Inflammatory macrophage treated with lipopolysaccharide for 4 hours (primary cell): Measurements from ENCODE around the gene BHLHE23.
A peak's percentile ranks its signal among the peaks of the same experiment; 100 is the strongest.
"Not testable (repeated sequence)": the region's sequence is repeated elsewhere in the genome, so short reads cannot be mapped to it uniquely, and the experiment has no call there.

Source experiments
- DNase-seq: peaks from one replicate; pipeline ENCODE4 v3.0.0-alpha.2; 2020

Gene BHLHE23

DNA sequence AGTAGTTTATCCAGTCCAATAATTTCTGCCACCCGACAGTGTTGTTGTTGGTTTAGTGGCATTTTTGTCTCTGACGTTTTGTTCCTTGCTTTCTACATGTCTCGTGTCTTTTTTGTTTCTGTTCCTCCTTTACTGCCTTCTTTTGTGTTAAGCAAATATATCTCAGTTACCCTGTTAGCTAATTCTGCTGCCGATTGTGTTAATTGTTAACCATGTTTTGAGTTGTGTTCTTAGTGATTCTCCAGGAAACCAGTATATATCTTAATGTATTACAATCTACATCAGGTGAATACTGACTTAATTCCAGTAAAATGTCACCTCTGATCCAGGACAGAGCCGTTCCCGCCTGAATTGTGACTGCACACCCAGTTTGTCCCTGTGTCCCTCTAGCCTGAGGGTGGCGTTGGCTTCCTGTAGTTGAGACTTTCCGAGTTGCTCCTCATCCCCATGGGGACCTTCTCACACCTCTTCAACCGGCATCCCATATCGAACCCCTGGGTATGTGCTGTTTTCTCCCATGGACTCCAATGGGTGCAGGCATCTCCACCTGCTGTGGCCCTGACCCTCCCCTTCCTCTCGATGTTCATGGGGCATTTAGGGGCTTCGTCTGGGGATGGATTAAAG, 35.8 kb upstream of the BHLHE23 start:
- DNase-seq: peak; percentile 2

DNA sequence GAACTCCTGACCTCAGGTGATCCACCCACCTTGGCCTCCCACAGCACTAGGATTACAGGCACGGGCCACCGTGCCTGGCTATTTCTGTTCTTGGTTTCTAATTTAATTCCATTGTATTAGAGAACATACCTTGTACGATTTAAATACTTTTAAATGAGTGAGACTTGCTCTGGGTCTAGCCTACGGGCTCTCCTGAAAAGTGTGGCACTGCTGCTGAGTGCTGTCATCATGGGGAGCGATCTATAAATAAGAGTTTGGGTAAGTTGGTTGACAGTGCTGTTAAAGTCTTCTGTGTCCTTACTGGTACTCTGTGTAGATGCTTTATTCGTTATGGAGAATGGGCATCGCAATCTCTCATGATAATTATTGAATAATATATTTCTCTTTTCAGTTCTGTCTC, 35.0 kb upstream of the BHLHE23 start:
- DNase-seq: no peak

- DNase-seq: no peak
These were observed 31.0 kb upstream of the BHLHE23 start for GRCh38 chr20:63037669-63038268.

DNA sequence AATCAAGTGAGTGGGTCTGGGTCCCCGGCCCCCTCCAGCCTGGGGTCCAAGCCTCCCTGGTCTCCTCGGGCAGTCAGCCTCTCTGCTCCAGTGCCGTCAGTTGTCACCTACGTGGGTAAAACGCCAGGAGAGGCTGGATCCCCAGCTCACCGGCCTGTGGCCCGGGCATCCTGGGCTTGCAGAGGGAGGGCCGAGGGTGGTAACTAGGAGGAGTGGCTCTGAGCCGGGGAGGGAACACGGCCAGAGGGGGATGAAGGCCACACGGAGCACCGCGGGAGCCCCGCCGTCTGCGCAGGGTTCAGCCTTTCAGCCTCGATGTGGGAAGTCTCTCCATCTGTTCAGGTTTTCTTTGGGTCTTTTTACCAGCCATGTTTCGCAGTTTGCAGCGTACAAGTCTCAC, 29.5 kb upstream of the BHLHE23 start:
- no peak for DNase-seq

DNA sequence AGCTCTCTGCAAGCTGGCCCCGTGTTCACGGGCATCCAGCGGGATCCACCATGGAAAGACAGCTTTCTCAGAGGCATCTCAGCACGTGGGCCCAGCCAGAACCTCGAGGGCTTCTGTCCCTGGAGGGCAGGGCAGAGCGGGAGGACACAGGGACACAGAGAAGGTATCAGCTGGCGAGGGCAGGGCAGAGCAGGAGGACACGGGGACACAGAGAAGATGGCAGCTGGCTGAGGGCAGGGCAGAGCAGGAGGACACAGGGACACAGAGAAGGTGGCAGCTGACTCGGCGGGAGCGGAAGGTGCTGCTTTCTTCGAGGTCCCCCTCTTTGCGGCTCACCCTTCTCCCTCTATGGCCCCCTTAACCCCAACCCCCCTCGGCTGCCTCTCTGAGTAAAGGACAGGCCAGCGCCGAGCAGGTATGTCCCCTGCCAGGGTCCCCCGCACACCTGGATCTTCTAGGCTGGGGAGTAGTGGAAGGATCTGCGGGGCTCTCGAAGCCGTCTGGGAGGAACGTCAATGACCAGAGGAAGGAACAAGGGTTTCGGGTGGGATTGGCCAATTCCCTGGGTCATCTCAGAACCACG, 28.9 kb upstream of the BHLHE23 start:
- DNase-seq: no peak

DNA sequence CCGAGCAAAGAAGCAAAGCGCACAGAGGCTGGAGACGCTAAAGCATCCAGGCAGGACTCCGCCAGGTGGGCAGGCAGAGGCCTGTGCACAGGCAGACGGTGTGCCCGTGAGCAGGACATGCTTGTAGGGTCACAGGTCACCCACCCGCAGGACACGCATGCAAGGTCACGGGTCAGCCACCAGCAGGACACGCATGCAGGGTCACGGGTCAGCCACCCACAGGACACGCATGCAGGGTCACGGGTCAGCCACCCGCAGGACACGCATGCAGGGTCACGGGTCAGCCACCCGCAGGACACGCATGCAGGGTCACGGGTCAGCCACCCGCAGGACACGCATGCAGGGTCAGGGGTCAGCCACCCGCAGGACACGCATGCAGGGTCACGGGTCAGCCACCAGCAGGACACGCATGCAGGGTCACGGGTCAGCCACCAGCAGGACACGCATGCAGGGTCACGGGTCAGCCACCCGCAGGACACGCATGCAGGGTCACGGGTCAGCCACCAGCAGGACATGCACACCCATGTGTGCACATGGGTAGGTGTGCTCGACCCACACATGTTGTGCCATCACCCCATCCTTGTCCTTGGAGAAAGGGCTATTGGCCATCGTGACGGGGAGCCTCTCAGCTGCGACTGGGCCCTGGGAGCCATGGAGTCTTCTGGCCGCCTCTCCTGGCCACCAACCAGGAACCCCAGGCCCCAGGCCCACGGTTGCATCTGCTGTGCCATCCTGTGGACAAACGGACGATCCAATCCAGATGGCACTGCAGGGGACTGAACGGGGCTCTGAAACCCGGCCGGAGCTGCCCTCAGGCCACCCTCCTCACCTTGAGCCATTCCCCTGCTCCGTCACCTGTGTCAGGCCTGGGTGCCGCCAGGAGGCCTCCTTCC, 28.2 kb upstream of the BHLHE23 start:
- not testable (repeated sequence) for DNase-seq

DNA sequence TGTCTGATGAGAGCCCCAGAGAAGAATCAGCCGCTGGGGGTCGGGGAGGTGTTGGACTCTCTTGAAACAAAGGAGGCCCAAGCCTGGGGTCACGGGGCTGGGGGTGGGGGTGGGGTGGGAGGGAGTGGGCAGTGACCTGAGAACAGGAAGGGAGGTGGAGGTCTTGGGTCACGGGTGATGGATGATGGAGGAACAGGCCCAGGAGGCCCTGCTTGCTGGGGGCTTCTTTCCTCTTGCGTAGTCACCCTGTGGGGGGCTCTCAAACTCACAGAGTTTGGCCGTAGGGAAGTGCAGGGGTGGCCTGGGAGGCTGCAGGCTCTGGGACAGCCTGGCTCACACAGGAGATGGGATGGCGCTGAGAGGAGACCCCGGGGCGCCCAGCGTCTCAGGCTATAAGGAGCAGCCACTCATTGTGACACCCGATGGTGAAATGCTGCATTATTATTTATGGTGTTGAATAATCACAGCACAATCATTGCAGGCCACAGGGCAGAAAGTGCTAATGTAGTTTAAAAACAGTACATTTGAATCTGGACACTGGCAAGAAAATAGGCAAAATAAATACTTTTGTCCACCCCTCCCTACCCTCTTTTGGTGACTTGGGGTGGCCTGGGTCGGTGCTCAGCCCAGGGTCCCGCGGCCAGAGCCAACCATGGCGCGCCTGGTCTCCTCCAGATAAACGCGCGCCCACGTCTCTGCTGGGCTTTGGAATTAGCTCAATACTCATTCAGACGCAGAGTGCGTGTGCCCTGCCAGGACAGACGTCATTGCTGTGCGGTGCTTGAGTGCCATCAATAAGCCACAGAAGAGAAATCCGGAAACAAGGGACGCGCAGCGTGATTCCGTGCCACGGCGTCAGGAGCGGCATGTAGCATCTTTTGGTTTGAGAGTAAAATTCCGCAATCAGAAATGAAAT, 27.3 kb upstream of the BHLHE23 start:
- no peak for DNase-seq

DNA sequence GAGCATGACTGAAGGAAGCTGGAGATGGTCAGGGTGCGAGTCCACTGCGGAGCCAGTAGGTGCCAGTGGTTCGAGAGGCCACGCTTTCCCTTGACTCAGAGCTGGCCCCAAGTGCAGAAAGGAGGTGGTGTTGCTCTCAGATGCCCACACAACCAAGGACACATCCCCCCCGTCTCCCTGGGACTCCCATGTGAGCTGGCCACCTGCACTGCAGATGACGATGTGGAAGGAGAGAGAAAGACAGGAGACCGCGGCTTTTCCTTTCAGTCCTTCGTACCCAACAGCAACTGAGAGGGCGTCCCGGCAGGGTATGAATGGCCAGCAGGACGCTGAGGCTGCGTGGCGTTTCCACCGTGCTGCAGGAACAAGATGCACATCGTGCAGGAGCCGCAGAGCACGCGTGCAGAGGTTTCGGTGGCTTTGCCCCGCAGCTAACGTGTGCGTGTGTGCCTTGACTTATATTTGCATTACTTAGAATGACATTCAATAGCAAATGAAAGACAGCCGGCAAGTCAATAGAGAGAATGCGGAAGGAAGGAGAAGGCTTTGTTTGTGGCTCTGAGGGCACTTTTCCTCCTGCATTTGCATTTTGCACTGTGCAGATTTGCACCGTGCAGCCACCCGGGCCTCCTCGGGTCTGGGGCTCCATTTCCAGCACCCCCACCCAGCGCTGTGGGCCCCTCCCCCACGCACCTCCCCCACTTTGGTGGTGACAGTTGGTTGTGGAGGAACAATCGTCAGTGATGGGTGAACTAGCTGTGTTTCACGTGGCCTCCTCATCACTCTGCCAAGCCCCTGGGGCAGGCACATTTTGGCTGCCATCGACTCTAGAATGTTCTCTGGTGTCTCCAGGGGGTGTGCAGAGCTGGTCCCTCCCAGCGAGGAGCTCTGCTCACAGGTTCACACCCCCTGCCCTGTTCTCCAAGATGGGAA, 26.4 kb upstream of the BHLHE23 start:
- DNase-seq: no peak

DNA sequence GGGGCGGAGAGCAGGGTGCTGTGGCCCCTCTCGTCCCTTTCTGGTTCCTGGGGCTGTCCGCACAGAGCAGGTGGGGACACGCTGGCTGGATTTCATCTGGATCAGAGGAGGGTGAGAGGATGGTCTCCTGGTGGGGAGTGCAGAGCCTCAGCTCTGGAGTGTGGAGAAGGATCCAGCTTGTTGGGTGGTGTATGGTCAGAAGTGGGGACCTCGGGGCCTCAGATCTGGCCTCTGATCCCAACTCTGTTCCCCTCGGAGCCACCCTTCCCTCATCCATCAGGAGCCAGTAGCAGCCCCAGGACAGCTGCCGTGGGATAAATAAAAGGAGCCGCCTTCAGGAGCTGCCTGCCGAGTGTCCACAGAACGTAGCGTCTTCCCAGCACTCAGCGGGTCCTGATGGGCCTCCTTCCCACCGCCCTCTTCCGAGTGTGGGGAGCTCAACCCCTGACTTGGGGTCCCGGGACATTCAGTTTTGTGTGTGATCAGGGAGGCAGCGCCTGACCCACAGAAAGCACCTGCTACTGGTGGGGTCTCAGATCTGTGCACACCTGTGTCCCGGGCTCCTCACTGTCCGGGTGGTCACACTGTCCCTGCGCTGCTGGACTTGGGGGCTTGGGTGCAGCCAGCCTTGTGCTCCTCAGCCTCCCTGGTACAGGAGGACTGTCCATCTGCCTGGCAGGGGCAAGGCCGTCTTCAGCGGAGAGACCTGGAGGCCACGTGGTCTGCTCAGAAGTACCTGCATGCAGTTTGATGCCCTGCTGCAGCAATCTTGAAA, 25.4 kb upstream of the BHLHE23 start:
- no peak for DNase-seq

- no peak for DNase-seq
These were observed 24.7 kb upstream of the BHLHE23 start for GRCh38 chr20:63031251-63032014.

DNA sequence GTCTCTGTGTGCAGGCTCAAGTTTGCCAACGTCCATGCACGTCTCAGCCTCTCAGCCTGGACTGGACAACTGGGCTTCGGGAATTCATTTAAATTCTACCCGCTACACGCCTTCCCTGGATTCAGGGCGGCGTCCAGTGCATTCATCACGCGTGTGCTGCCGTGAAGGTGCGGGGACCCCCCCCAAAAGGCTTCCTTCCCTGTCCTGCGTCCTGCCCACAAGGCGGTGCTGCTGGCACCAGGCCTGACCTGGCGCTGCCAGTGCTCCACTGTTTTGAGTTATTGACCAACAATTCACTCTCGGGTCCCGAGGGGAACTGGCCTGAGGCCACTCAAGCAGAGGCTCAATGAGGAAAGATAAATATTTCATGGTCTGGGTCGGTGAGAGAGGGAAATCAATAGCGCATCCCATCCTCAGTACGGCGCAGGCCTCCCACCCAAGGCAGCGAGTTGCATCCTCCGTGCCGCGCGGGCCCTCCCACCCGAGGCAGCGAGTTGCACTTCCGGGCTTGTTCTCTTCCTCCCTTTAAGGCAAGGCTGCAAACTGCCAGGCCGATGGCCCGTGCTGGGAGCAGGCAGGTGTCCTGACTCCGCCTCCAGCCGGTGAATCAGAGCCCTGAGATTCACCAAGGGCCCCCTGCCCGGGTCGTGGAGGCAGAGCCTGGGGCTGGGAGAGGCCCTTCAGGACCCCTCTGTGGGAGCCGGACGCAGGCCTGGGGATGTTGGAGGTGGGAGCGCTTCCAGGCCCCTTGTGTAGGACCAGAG, 22.8 kb upstream of the BHLHE23 start:
- no peak for DNase-seq

- DNase-seq: no peak
These were observed 21.7 kb upstream of the BHLHE23 start for GRCh38 chr20:63028461-63028921.

DNA sequence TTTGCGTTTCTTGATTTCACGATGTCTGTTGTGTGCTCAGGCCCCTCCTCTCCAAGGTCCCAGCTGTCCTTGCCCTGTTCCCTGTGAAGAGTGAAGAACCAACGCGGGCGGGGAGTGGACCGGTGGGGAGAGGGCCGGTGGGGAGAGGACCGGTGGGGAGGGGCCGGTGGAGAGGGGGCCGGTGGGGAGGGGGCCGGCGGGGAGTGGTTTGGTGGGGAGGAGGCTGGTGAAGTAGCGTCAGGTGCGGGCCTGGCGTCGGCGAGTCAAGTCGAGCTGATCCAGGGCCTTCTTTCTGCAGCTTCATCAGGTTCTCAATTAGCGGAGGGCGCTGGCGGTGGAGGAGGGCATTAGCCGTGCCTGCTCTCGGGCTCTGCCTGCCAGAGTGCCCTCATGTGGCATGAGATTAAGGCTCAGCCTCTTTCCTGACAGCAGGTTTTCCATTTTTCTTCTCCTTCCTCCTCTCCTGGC, 21.2 kb upstream of the BHLHE23 start:
- no peak for DNase-seq

DNA sequence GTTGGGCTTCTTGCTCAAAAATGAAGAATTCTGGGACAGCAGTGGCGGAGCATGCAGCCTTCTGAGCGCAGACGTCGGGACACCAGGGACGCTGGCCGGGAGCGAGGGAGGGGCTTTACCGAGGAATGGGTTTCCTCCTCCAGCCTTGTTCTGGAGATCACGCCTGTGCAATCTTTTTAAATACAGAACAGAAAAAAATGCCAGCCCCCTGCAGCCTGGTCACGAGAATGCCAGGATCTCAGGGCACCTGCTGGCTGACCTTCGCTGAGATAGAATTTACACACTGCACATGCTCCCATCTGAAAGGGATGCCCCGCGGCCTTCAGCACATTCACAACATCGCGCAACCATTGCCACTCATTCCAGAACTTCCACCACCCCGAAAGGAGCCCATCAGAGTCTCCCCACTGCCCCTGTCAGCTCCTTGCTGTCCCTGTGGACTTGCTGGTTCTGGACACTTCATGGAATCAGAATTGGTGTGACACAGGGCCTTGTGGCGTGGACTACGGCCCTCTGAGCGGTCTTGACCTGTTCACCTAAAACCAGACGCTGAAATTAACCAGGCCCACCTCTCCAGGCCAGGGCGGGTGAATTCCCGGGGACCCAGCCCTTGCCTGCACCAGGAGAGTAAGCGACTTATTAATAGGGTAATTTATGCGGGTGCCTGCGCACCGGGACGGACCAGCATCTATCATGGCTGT, 20.6 kb upstream of the BHLHE23 start:
- DNase-seq: no peak

GRCh38 chr20:63026582-63027165, 19.9 kb upstream of the BHLHE23 start:
- no peak for DNase-seq

DNA sequence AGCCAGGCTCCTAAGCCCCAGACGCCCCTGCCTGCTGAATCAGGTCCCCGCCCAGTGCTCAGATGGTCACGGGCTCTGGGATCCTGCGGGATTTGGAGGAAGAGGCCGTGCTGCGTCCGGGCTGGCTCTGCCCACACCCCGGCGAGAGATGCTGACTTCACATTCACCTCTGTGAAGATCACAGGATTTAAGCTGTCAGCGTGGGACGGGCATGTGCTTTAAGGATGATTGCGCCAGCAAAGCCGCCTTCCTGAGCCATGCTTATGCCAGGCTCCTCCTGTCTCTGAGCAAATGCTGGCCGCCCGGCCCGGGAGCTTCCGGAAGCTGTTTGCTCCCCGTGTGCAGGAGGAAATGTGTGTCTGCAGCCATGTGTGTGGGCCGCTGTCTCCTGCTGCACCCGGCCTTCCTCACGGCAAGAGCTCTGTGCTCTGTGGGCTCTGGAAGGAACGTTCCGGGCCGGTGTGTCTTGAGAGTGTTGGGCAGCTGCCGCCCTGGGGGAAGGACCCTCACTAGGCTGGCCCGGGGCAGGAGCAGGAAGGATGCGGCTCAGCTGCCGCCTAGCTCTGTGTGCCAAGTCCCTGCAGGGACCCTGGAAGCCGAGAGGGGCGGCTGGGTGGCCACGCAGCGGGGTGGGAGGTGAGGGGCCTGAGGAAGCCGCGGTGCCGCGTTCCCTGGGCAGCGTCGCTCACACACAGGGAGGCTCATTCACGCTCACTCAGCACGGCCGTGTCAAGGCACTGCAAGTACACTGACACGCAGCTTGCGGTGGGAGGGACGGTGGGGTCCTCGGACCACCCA, 19.0 kb upstream of the BHLHE23 start:
- peak; percentile 69 for DNase-seq
